HCT116 (cell line): ENCODE data around the gene ELFN1. TPM values are rescaled to one million over a fixed set of nuclear protein-coding genes. Genes with fewer than 3 reads are reported as not detected.

Experiments
- ATAC-seq: fragments of 200-7000 bp; cut with Tn5 transposase; 2 replicates; pipeline ENCODE4 v1.9.1; 2020; ENCODE audit warnings: mild to moderate bottlenecking, moderate library complexity
- BruUV-seq: library from RNA; stranded (reverse); fragments of 400-500 nt; replicated peaks from 2 replicates; lab custom pipeline; 2021; lab: Mats Ljungman, UMichigan
- CTCF ChIA-PET: fragments of 300-600 bp; sonication (Branson Sonifier 250); formaldehyde crosslinking; loops from one replicate; lab custom pipeline; 2021; ENCODE audit warnings: antibody characterized with exemption; lab: Charles Lee
- POLR2A ChIA-PET: fragments of 300-600, 350-600 bp; sonication (Branson Sonifier 250); formaldehyde crosslinking; loops from one replicate; lab custom pipeline; 2021; ENCODE audit warnings: antibody characterized with exemption; lab: Charles Lee
- RAD21 ChIA-PET, 2 experiments: fragments of 300-600 bp; sonication (Branson Sonifier 250); formaldehyde crosslinking; loops; one replicate each; lab custom pipeline; 2023; ENCODE audit warnings: low total read pairs in 2 of 2; ENCODE audit not compliant: uncharacterized antibody in 2 of 2, unreplicated experiment in 2 of 2, low non-redundant PET in 1 of 2; lab: Charles Lee
- DNase-seq: peaks from one replicate; pipeline ENCODE4 v3.0.0-alpha.2; 2010; ENCODE audit warnings: low read depth, low spot score
- H2AFZ ChIP-seq: fragments of 200-600 bp; shearing (Covaris generic), sonication (generic); 2 replicates; pipeline ENCODE4 v1.6.1; 2017; ENCODE audit warnings: low read depth, mixed run types, mixed read lengths, antibody characterized with exemption, low read length; ENCODE audit not compliant: poor library complexity, severe bottlenecking
- H3K27ac ChIP-seq: 2 replicates; pipeline ENCODE4 v1.5.1; 2012; ENCODE audit warnings: low read depth, low read length
- H3K27me3 ChIP-seq: fragments of 200-600 bp; sonication (generic); 2 replicates; pipeline ENCODE4 v1.6.1; 2016; ENCODE audit warnings: mixed run types, low read length, mixed read lengths; ENCODE audit not compliant: insufficient read depth
- H3K36me3 ChIP-seq, 2 experiments: fragments of 200-500 bp in 1 of 2; fragments of 200-600 bp in 1 of 2; sonication (Bioruptor generic) in 1 of 2; sonication (generic) in 1 of 2; 2 replicates each; pipeline versions ENCODE4 v1.5.1 to v1.6.1; 2014 to 2016; ENCODE audit warnings: low read length in 2 of 2, inconsistent platforms in 1 of 2, mixed read lengths in 1 of 2, mixed run types in 1 of 2; ENCODE audit not compliant: insufficient read depth in 2 of 2, control insufficient read depth in 1 of 2
- H3K4me1 ChIP-seq, 2 experiments: fragments of 200-600 bp in 1 of 2; sonication (generic) in 1 of 2; 2 replicates each; pipeline versions ENCODE4 v1.5.1 to v1.6.1; 2012 to 2017; ENCODE audit warnings: low read length in 2 of 2, inconsistent platforms in 1 of 2, mild to moderate bottlenecking in 1 of 2, mixed read lengths in 1 of 2, mixed run types in 1 of 2, moderate library complexity in 1 of 2; ENCODE audit not compliant: insufficient read depth in 2 of 2, control insufficient read depth in 1 of 2
- H3K4me2 ChIP-seq: fragments of 200-600 bp; sonication (generic); 2 replicates; pipeline ENCODE4 v1.6.1; 2017; ENCODE audit warnings: mixed run types, low read length, mixed read lengths
- H3K4me3 ChIP-seq, 2 experiments: fragments of 200-600 bp in 1 of 2; sonication (generic) in 1 of 2; replicated peaks in 1 of 2; 2 replicates each; pipeline ENCODE4 v1.5.1; 2011 to 2016; ENCODE audit warnings: low read length in 2 of 2, control low read depth in 1 of 2, low read depth in 1 of 2, mild to moderate bottlenecking in 1 of 2, mixed read lengths in 1 of 2, mixed run types in 1 of 2
- H3K79me2 ChIP-seq: fragments of 200-600 bp; sonication (generic); 2 replicates; pipeline ENCODE4 v1.6.1; 2017; ENCODE audit warnings: mild to moderate bottlenecking, mixed run types, low read length, moderate library complexity, mixed read lengths; ENCODE audit not compliant: insufficient read depth
- H3K9ac ChIP-seq: fragments of 200-600 bp; sonication (generic); 2 replicates; pipeline ENCODE4 v1.6.1; 2016; ENCODE audit warnings: low read length, mixed read lengths
- H3K9me2 ChIP-seq: fragments of 200-600 bp; sonication (generic), shearing (Covaris generic); 2 replicates; pipeline ENCODE4 v1.6.1; 2017; ENCODE audit warnings: mixed run types, mild to moderate bottlenecking, moderate library complexity; ENCODE audit not compliant: insufficient read depth
- H3K9me3 ChIP-seq, 2 experiments: fragments of 200-500 bp in 1 of 2; fragments of 200-600 bp in 1 of 2; sonication (Bioruptor generic) in 1 of 2; sonication (generic) in 1 of 2; 2 replicates each; pipeline ENCODE4 v1.6.1; 2014 to 2017; ENCODE audit warnings: low read length in 2 of 2, mixed read lengths in 2 of 2, inconsistent platforms in 1 of 2, low read depth in 1 of 2, mild to moderate bottlenecking in 1 of 2, mixed run types in 1 of 2, moderate library complexity in 1 of 2; ENCODE audit not compliant: control insufficient read depth in 1 of 2, insufficient read depth in 1 of 2
- H4K20me1 ChIP-seq: fragments of 200-600 bp; sonication (generic), shearing (Covaris generic); 2 replicates; pipeline ENCODE4 v1.6.1; 2017; ENCODE audit warnings: mixed run types, mild to moderate bottlenecking, moderate library complexity; ENCODE audit not compliant: insufficient read depth
- CBX3 ChIP-seq: IDR thresholded peaks from 2 replicates; pipeline ENCODE4 v1.6.1; 2012; ENCODE audit warnings: low read depth
- CTCF ChIP-seq, 3 experiments: fragments of 200-600 bp in 1 of 3; sonication (generic) in 1 of 3; IDR thresholded peaks in 2 of 3; conservative IDR thresholded peaks in 1 of 3; 2 replicates each; pipeline ENCODE4 v1.5.1; 2012 to 2017; ENCODE audit warnings: low read depth in 2 of 3, low read length in 2 of 3, antibody characterized with exemption in 1 of 3, borderline replicate concordance in 1 of 3, control low read depth in 1 of 3, mild to moderate bottlenecking in 1 of 3, mixed read lengths in 1 of 3, mixed run types in 1 of 3, moderate library complexity in 1 of 3; ENCODE audit not compliant: insufficient read depth in 1 of 3
- POLR2AphosphoS5 ChIP-seq: IDR thresholded peaks from 2 replicates; pipeline ENCODE4 v1.6.1; 2011; ENCODE audit warnings: mild to moderate bottlenecking, low read depth, low read length, moderate library complexity
- RAD21 ChIP-seq: IDR thresholded peaks from 2 replicates; pipeline ENCODE4 v1.6.1; 2012; ENCODE audit warnings: low read depth, mild to moderate bottlenecking
- SIN3A ChIP-seq: IDR thresholded peaks from 2 replicates; pipeline ENCODE4 v1.6.1; 2012; ENCODE audit warnings: low read depth
- SP1 ChIP-seq: IDR thresholded peaks from 2 replicates; pipeline ENCODE4 v1.6.1; 2012; ENCODE audit warnings: low read depth
- YY1 ChIP-seq: IDR thresholded peaks from 2 replicates; pipeline ENCODE4 v1.6.1; 2011; ENCODE audit warnings: low read length, low read depth, moderate library complexity, mild to moderate bottlenecking; ENCODE audit not compliant: insufficient replicate concordance; ENCODE audit errors: extremely low read depth
- ZBTB33 ChIP-seq: IDR thresholded peaks from 2 replicates; pipeline ENCODE4 v1.6.1; 2011; ENCODE audit warnings: mild to moderate bottlenecking, low read length, moderate library complexity; ENCODE audit not compliant: insufficient replicate concordance; ENCODE audit errors: extremely low read depth
- ZFX ChIP-seq: fragments of 450-650 bp; IDR thresholded peaks from 2 replicates; pipeline ENCODE4 v1.6.1; 2017
- ZNF274 ChIP-seq: fragments of 200-500 bp; sonication (Bioruptor generic); IDR thresholded peaks from 2 replicates; pipeline ENCODE4 v1.6.1; 2014; ENCODE audit warnings: mild to moderate bottlenecking, low read depth, low read length, inconsistent platforms
- intact Hi-C: fragments of 100-400 bp; cut with micrococcal nuclease; formaldehyde crosslinking; loops from 2 replicates; pipeline ENCODE4 v1.10.0; 2022
- total RNA-seq: library from RNA; stranded (reverse); gene quantifications from one replicate; pipeline ENCODE4 v1.2.1, GENCODE V29; 2021; ENCODE audit not compliant: unreplicated experiment

ELFN1 gene
- total RNA-seq, 1 experiment from 2014 or later: 4.4 TPM

- no peak overlapping the region for H2AFZ ChIP-seq
- H3K9ac ChIP-seq: no peak overlapping the region
- no peak overlapping the region for H3K4me2 ChIP-seq
- H4K20me1 ChIP-seq: no peaks in the 10 kb centered on the region
- no peak overlapping the region for H3K4me3 ChIP-seq
- BruUV-seq: no TSS peak
- H3K27ac ChIP-seq: no peak overlapping the region
- ChIA-PET CTCF (no interaction called here), POLR2A (no interaction called here), RAD21 (no interaction called here)
- H3K9me2 ChIP-seq: no peaks in the 10 kb centered on the region
- no peaks in the 10 kb centered on the region for H3K27me3 ChIP-seq
- H3K9me3 ChIP-seq: no peaks in the 10 kb centered on the region
- ATAC-seq: no peak
- intact Hi-C loops: no loop called here
- H3K79me2 ChIP-seq: no peaks in the 10 kb centered on the region
- H3K4me1 ChIP-seq: no peaks in the 10 kb centered on the region
- H3K36me3 ChIP-seq: no peaks in the 10 kb centered on the region
- DNase-seq: no peak
- TF ChIP-seq ZFX (no peak), POLR2AphosphoS5 (no peak), SP1 (no peak)
Observed at GRCh38 chr7:1779445-1779844, 109.4 kb downstream of the ELFN1 start.

GRCh38 chr7:1781369-1781768 is 111.3 kb downstream of the ELFN1 start:
- Histone ChIP-seq H3K4me2 (no peak overlapping the region), H3K9me2 (no peaks in the 10 kb centered on the region), H3K4me3 (no peak overlapping the region), H3K4me1 (no peaks in the 10 kb centered on the region), H2AFZ (no peak overlapping the region), H3K27ac (no peak overlapping the region), H3K36me3 (no peaks in the 10 kb centered on the region), H3K79me2 (no peaks in the 10 kb centered on the region), H4K20me1 (no peaks in the 10 kb centered on the region), H3K9me3 (no peaks in the 10 kb centered on the region), H3K27me3 (no peaks in the 10 kb centered on the region), H3K9ac (no peak overlapping the region)
- intact Hi-C loops: no loop called here
- ChIA-PET RAD21 (no interaction called here), CTCF (no interaction called here), POLR2A (no interaction called here)
- DNase-seq (no peak), ATAC-seq (no peak)
- BruUV-seq: no TSS peak
- TF ChIP-seq ZNF274: no peak

- H3K4me2 ChIP-seq: no peak overlapping the region
- ChIA-PET CTCF (no interaction called here), RAD21 (no interaction called here), POLR2A (no interaction called here)
- H3K79me2 ChIP-seq: no peaks in the 10 kb centered on the region
- no peaks in the 10 kb centered on the region for H3K9me3 ChIP-seq
- no peak overlapping the region for H3K4me3 ChIP-seq
- no peaks in the 10 kb centered on the region for H4K20me1 ChIP-seq
- H3K27me3 ChIP-seq: no peaks in the 10 kb centered on the region
- H3K27ac ChIP-seq: no peak overlapping the region
- H3K9me2 ChIP-seq: no peaks in the 10 kb centered on the region
- no peaks in the 10 kb centered on the region for H3K4me1 ChIP-seq
- DNase-seq (no peak), ATAC-seq (no peak)
- intact Hi-C loops: no loop called here
- no TSS peak for BruUV-seq
- no peak overlapping the region for H2AFZ ChIP-seq
- no peak overlapping the region for H3K9ac ChIP-seq
- H3K36me3 ChIP-seq: no peaks in the 10 kb centered on the region
- TF ChIP-seq RAD21: no peak
- TF ChIP-seq POLR2AphosphoS5: no peak
- TF ChIP-seq ZBTB33: no peak
- TF ChIP-seq SIN3A: no peak
- no peak for TF ChIP-seq CTCF (IDR thresholded peaks at IDR 0.05 in 2 of 3, conservative IDR thresholded peaks at IDR 0.05 in 1 of 3; ENCODE audit: borderline replicate concordance in 1 of 3, insufficient read depth in 1 of 3, low read depth in 2 of 3, low read length in 2 of 3)
- no peak for TF ChIP-seq YY1
- TF ChIP-seq SP1: no peak
- TF ChIP-seq CBX3: no peak
Observed at GRCh38 chr7:1785839-1786238, 115.8 kb downstream of the ELFN1 start.
